ENCODE data around the gene GRID1. TPM values are rescaled to one million over a fixed set of nuclear protein-coding genes. Genes with fewer than 3 reads are reported as not detected.

GRID1 gene
- total RNA-seq, 1 donor from 2014 or later, result under 0.01 TPM

DNA sequence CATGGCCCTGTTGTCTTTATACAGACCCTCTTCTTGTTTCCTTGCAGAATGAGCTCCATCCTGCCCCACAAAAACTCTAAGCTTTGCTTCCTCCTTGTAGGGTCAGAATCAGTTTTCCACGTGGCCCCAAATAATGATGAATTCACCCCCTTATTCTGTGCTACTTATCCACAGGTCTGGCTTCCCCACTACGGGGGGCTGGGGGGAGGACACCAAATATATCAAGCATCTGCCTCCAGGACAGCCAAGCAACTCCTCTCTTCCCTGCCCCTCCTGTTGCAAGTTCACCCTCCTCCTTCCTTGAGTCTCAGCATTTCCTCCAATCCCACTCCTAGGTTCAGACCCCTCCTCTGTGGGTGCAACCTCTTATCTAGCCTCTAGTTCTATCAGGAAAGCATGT is 743.3 kb downstream of the GRID1 start:
- H3K27me3 ChIP-seq (ENCODE audit: control insufficient read depth, insufficient read depth, low read length), result no peaks in the 10 kb centered on the region
- DNase-seq (ENCODE audit: low read depth), result no peak
- no peak overlapping the region for H3K4me3 ChIP-seq (ENCODE audit: low read depth, low read length)
- TF ChIP-seq, protein P1, sequence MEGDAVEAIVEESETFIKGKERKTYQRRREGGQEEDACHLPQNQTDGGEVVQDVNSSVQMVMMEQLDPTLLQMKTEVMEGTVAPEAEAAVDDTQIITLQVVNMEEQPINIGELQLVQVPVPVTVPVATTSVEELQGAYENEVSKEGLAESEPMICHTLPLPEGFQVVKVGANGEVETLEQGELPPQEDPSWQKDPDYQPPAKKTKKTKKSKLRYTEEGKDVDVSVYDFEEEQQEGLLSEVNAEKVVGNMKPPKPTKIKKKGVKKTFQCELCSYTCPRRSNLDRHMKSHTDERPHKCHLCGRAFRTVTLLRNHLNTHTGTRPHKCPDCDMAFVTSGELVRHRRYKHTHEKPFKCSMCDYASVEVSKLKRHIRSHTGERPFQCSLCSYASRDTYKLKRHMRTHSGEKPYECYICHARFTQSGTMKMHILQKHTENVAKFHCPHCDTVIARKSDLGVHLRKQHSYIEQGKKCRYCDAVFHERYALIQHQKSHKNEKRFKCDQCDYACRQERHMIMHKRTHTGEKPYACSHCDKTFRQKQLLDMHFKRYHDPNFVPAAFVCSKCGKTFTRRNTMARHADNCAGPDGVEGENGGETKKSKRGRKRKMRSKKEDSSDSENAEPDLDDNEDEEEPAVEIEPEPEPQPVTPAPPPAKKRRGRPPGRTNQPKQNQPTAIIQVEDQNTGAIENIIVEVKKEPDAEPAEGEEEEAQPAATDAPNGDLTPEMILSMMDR (IDR thresholded peaks at IDR 0.05; ENCODE audit: insufficient read depth, low read length, severe bottlenecking), result no peak
- no peaks in the 10 kb centered on the region for H3K36me3 ChIP-seq (ENCODE audit: control insufficient read depth, insufficient read depth, low read length)
- no peak for FAIRE-seq

DNA sequence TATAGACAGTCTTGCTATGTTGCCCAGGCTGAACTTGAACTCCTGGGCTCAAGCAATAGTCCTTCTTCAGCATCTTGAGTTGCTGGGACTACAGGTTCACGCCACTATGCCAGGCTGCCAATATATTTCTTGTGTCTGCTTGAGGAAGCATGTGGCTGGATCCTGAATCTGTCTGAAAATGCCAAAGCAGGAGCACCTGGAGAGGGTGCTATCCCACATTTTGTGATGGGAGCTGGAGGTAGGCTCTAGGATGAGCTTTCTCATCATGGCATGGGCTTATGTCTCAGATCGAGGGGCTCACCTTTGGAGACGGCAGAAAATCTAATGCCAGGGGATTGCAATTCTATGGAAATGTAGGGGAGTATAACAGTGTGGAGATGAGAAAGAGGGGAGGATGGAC is 744.2 kb downstream of the GRID1 start:
- Histone ChIP-seq H3K27me3 (ENCODE audit: control insufficient read depth, insufficient read depth, low read length) (no peaks in the 10 kb centered on the region), H3K4me3 (ENCODE audit: low read depth, low read length) (no peak overlapping the region), H3K36me3 (ENCODE audit: control insufficient read depth, insufficient read depth, low read length) (no peaks in the 10 kb centered on the region)
- DNase-seq (ENCODE audit: low read depth), result no peak
- peak; percentile 47 for FAIRE-seq
- TF ChIP-seq, protein P1 (IDR thresholded peaks at IDR 0.05; ENCODE audit: insufficient read depth, low read length, severe bottlenecking), result no peak

DNA sequence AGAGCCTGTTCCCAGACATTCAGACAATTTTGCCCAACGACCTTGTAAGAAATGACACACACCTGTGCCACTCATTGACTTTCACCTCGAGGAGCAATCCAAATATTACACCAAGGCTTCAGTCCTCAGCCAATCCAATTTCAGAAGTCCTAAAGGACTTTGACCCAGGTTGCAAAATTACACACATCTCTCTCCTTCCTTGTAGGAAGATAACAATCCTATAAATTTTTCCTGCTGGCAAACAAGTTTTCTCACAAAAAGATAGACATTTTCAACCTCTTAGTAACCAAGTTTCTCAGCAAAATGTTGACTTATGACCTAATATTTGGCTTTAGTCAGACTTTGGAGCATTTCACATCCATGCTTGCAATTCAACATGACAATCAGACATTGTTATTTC is 745.0 kb downstream of the GRID1 start:
- no peaks in the 10 kb centered on the region for H3K27me3 ChIP-seq (ENCODE audit: control insufficient read depth, insufficient read depth, low read length)
- no peak for DNase-seq (ENCODE audit: low read depth)
- H3K4me3 ChIP-seq (ENCODE audit: low read depth, low read length), result no peak overlapping the region
- TF ChIP-seq, protein P1 (IDR thresholded peaks at IDR 0.05; ENCODE audit: insufficient read depth, low read length, severe bottlenecking), result no peak
- FAIRE-seq, result no peak
- H3K36me3 ChIP-seq (ENCODE audit: control insufficient read depth, insufficient read depth, low read length), result no peaks in the 10 kb centered on the region

DNA sequence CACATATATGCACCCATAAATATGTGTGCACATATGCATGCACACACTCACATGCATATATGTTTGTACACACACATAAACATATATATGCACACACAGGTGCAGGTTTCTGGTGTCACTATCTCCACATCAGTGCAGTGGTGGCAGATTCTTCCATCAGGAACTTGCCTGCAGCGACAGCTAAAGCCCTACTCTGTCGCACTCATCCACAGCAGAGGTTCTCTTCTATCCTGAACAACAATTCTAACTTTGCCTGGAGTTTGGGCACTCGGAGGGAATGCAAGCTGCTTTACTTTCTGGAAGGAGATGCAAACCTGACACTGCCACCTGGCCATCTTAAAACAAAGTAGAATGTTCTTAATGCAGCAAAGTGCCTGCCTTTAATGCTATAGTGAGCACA is 745.8 kb downstream of the GRID1 start:
- TF ChIP-seq, protein P1 (IDR thresholded peaks at IDR 0.05; ENCODE audit: insufficient read depth, low read length, severe bottlenecking), result no peak
- FAIRE-seq (no peak), DNase-seq (ENCODE audit: low read depth) (no peak)
- Histone ChIP-seq H3K4me3 (ENCODE audit: low read depth, low read length) (no peak overlapping the region), H3K36me3 (ENCODE audit: control insufficient read depth, insufficient read depth, low read length) (no peaks in the 10 kb centered on the region), H3K27me3 (ENCODE audit: control insufficient read depth, insufficient read depth, low read length) (no peaks in the 10 kb centered on the region)

DNA sequence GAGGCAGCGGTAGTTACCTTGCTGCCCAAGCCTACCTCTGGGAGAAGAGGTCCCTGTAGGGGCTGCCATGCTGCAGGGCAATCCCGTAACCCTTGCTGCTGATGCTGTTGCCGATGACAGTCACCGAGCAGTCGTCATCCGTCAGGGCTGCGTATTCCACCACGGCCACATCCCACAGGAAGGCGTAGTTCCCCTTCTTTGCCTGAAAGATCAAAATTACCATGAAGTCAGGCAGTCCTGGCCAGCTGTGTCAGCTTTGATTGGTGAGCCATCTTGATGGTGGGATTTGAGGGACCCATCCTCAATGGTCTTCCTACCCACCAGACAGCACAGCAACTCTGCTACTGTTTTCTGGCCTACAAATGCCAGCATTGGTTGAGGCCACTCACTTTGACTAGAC is 746.8 kb downstream of the GRID1 start:
- DNase-seq (ENCODE audit: low read depth) (no peak), FAIRE-seq (peak; percentile 68)
- H3K4me3 ChIP-seq (ENCODE audit: low read depth, low read length), result no peak overlapping the region
- TF ChIP-seq, protein P1 (IDR thresholded peaks at IDR 0.05; ENCODE audit: insufficient read depth, low read length, severe bottlenecking), result no peak
- H3K36me3 ChIP-seq (ENCODE audit: control insufficient read depth, insufficient read depth, low read length), result no peaks in the 10 kb centered on the region
- no peaks in the 10 kb centered on the region for H3K27me3 ChIP-seq (ENCODE audit: control insufficient read depth, insufficient read depth, low read length)

DNA sequence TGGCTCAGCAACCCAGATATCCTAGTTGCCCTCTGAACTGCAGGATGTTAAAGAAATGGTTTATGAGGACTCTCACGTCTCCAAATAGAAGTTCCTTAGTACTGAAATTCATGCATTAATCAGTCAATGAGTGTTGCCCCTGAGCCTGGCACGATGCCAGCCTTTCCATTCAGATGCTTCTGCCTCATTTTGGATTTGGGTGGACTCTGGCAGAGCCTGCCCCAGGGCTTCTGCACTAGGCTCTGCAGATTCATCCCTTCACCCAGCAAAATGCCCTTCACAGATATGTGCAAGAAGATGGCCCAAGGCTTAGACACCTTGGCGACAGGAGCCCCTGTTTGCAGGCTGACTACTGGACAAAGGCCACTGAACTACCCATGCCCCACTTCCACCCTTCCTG is 747.8 kb downstream of the GRID1 start:
- DNase-seq (ENCODE audit: low read depth) (no peak), FAIRE-seq (no peak)
- TF ChIP-seq, protein P1 (IDR thresholded peaks at IDR 0.05; ENCODE audit: insufficient read depth, low read length, severe bottlenecking), result no peak
- H3K27me3 ChIP-seq (ENCODE audit: control insufficient read depth, insufficient read depth, low read length), result no peaks in the 10 kb centered on the region
- no peak overlapping the region for H3K4me3 ChIP-seq (ENCODE audit: low read depth, low read length)
- H3K36me3 ChIP-seq (ENCODE audit: control insufficient read depth, insufficient read depth, low read length), result no peaks in the 10 kb centered on the region

All from bronchial epithelial cell (primary cell).